NCI-H526 (cell line): Measurements from ENCODE around the gene PADI2.

Source experiments
- DNase-seq, 2 experiments: peaks; one replicate each; lab custom pipeline; 2025; lab: John Stamatoyannopoulos, UW

The PADI2 gene

DNA sequence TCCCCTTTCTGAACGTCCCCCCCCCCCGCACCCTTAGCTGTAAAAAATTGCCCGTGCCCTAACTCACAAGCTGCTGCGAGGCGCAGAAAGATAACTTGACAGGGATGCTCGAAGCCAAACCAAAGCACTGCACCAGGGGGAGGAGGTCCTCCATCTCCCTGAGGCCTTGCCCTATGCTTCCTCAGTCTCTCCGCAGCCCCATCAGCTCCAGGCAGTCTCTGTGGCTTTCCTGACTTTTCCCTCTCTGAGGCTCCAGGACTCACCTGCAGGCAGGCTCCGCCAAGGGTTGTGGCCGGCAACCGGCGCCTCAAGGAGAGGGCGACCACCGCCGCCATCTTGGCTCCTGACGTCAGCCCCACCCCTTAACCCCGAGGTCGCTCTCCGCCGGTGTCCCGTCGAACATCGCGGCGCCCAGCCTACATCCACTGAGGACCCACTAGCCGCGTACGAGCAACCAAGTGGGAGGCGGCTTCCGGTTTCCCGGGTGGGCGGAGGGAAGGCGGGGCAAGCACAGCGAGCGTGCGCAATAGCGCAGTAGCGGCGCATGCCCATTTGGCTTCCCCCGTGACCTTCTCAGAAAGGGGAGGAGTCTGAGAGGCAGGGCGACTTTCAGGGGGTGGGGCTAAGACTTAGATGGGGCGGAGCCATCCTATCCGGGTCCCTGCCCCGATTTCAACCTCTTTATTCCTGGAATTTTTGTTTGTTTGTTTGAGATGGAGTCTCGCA, 65.4 kb downstream of the PADI2 start, which contains the start of gene SDHB:
Gene SDHB, minus strand, starts transcription at position 348 of the 726 bp plus-strand sequence. Its CDS starts 13 bp downstream, at position 335.
- DNase-seq: peak; percentile 92 to 99

DNA sequence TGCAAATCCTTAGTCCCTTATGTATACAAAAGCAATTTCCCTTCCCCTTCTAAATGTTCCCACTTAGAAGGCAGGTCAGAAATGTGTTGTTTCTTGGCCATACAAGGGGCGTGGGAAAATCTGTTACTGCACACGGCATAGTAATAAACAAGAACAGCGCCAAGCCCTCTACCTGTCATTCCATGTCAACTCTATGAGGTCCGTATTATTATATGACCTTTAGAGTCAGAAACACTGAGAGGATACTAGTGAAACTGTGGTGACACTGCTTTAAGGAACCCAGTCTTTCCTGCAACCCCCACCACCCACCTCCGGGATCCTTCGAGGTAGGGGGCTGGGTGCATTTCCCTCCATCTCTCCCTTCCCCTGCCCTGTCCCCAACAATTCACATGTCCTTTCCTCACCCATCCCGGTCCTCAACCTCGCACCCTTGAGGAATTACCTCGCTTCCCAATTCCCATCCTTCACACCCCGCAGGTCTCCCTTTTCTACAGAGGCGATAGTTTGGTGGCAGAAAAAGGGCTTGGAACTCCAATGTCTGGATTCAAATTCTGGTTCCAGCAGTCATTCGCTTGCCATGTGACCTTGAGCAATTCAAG, 66.1 kb downstream of the PADI2 start:
- DNase-seq: no peak

DNA sequence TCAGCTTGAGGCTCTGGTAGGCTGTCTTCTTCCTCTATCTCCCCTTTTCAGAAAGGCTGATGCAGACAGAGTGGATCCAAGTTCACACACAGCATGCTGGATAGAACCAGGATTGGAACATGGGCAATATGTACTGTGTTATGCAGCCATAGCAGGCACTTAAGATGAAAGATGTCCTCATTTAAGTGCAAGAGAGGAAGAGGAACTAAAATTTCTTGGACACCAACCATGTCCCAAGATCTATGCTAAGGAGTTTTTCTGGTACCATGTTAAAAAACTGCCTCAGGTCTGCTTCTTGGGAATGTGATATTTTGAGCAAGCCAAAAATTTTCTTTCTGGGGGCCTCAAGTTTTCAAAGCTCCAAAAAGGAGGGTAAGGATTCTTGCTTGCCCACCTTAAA, 66.6 kb downstream of the PADI2 start:
- no peak for DNase-seq

DNA sequence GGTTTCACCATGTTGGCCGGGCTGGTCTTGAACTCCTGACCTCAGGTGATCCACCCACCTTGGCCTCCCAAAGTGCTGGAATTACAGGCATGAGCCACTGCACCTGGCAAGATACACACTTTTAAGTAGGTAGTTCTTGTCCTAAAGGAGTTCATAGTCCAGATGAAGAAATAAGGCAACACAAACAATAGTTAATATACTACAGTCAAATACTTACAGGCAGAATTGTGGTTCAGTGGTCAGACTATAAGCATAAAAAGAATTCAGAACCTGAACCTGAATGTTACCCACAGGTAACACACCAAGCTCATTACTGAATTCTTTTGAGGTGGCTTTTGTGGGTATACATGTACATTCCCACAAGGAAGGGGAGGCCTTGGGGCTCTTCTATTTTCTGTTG, 67.2 kb downstream of the PADI2 start:
- DNase-seq: no peak

DNA sequence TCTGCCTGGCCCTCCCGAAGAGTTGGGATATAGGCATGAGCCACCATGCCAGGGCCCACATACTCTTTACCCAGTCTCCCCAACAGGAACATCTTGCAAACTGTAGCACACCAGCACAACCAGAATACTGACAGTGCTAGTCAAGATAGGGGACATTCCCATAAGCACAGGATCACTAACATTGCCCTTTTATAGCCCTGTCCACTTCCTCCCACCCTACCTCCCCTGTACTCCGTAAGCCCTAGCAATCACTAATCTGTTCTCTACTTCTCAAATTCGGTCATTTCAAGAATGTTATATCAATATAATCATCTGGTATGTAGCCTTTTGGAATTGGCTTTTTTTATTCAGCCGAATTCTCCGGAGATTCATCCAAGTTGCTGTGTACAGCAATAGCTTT, 71.3 kb downstream of the PADI2 start:
- no peak for DNase-seq

DNA sequence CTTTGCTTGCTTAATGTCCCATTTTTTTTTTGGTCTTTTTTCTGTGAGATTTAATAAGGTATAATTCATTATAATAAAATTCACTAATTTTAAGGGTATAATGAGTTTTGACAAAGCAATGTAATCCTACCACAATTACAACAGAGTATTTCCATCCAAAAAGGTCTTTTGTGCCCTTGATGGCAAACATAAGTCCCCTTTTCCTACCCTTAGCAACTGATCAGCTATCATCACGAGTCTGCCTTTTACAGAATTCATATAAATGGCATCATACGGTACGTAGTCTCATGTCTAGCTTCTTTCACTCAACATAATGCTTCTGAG, 73.0 kb downstream of the PADI2 start:
- DNase-seq: no peak

DNA sequence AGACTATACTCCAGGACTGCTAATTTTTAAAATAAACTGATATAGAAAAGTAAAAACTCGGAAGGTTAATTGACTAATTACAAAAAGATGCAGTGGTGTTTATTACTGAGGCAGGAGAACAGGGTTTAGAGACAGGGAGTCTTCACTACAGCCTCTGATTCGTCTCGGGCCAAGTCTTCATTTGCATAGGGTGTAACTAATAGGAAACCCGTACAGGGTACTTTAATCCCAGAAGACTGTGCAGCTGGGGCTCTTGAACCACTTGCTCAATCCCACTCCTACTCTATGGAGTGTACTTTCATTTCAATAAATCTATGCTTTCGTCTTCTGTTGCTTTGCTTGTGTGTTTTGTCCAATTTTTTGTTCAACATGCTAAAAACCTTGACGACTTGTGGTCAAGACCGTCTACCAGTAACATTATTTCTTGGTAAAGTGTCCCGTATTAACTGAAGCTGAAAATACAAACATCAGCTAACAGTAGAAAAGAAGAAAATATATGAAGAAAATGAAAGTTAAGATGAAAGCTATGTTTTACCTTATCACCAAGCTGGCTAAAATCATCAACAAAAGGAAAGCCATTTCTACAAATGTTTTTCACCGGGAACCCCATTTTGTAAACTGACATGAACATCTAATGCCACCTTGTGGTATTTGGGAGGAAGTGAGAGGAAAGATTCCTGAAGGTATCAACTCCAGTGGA, 73.5 kb downstream of the PADI2 start:
- DNase-seq: peak; percentile 32 to 76

DNA sequence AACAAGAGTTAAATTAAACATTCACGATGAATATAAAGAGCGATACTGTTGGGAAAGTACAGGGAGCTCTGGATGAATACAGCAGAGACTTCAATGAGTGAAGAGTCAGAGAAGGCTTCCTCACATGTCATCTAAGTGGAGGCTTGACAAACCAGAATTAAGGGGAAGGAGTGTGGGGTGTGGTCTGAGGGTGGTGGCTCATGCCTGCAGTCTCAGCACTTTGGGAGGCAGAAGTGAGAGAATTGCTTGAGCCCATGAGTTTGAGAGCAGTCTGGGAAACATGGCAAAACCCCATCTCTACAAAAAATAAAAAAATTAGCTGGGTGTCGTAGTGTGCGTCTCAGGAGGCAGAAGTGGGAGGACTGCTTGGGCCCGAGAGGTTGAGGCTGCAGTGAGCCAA, 74.1 kb downstream of the PADI2 start:
- DNase-seq: no peak

DNA sequence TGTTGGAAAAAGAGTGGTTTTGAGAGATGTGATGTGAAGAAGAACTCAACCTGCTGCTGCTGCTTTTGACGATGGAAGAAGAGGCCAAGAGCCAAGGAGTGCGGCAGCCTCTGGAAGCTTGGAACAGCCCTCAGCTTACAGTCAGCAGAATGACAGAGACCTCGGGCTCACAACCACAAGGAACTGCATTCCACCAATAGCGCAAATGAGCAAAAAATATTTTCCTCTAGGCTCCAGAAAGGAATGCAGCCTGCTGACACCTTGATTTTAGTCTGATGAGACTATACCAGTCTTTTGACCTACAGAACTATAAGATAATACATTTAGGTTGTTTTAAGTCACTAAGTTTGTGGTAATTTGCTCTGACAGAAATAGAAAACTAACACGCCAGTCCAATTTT, 75.6 kb downstream of the PADI2 start:
- DNase-seq: no peak

DNA sequence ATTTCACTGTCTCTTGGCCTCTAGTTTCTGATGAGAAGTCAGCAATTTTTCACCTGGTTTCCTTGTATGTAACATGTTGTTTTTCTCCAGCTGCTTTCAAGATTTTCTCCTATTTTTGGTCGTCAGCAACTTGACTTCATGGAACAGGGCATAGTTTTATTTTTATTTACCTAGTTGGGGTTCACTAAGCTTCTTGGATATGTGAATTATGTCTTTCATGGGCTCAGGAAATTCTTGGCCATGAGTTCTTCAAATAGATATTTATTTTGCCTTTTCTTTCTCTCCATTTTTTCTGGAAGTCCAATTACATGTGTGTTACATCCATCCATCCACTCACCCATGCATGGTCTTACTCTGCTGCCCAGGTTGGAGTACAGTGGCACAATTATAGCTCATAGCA, 79.1 kb downstream of the PADI2 start:
- no peak for DNase-seq

DNA sequence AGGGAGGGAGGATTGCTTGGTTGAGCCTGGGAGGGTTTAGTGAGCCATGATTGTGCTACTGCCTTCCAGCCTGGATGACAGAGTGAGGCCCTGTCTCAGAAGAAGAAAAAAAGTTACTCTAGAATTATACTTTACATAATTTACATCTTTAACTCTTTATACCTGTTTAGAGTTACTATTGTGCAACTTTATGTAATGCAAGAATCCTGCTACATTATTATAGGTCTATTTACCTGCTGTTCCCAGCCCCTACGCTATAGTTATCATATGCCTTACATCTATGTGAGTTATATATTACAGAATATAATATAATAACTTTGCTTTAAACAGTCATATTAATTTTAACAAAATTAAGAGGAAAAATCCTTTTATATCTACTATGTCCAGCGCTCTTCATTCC, 79.7 kb downstream of the PADI2 start:
- no peak for DNase-seq

DNA sequence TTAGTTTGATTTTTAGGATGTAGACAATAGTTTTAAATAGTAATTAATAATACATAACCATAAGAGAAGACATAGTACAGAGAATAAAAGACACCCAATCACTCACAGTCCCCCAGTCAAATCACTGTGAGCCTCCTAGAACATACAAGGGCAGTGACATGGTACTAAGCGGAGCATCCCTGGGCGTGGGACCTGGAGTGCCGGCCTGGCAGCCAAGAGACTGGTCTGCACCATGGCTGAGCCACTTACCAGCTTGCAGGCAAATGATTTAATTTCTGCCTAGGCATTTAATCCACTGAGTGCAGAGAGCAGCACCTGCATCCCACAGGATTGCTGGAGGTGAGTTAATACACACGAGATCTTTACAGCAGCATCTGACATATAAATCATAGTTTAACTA, 85.8 kb downstream of the PADI2 start:
- DNase-seq: no peak

DNA sequence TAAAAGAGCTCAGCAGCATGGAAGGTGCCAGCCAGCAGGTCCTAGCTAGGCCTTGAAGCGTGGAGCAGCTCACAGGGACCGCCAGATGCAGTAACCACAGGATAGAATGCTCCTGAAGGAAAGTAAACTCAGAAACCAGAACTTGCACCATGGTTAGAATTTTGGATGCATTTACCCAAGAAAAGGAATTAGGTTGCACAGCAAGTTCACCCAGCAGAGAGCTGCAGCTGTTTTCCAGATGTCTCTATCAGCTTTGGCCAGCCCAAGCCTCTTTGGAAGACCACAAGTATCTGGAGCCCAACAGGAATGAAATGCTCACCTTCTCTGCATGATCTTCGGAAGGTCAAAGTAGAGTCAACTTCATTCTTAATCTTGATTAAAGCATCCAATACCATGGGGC, 86.5 kb downstream of the PADI2 start:
- no peak for DNase-seq

DNA sequence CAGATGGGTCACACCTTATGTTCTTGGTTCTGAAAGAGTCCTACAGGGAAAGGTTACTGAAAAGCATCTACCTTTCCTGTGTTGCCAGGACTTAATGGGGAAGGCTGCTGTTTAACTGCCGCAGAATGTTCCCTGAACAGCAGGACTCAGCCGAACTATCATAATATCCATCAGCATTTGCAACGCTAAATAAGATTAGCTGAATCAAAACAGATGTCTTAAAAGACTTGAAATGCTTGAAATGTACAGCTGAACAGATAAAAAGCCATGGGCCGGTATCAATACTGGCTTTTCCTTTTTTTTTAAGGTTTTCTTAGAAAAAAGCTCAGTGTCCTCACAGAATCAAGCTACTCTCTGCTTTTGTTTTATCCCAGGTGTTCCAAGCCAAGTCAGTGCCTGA, 87.8 kb downstream of the PADI2 start:
- no peak for DNase-seq

DNA sequence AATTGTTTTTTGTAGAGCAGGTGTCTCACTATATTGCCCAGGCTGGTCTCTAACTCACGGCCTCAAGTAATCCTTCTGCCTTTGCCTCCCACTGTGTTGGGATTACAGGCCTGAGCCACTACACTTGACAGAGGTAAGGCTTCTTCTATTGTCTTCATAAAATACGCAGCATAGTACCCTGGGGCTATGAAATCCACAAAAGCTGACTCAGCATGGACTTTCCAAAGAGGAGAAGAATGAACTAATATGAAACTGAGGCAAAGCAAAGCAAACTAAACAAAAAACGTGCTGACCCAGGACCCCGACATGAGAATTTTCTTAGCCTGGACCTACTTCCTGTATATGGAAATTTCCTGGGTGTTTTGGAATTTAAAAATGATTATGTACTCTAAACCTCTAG, 89.0 kb downstream of the PADI2 start:
- DNase-seq: no peak

DNA sequence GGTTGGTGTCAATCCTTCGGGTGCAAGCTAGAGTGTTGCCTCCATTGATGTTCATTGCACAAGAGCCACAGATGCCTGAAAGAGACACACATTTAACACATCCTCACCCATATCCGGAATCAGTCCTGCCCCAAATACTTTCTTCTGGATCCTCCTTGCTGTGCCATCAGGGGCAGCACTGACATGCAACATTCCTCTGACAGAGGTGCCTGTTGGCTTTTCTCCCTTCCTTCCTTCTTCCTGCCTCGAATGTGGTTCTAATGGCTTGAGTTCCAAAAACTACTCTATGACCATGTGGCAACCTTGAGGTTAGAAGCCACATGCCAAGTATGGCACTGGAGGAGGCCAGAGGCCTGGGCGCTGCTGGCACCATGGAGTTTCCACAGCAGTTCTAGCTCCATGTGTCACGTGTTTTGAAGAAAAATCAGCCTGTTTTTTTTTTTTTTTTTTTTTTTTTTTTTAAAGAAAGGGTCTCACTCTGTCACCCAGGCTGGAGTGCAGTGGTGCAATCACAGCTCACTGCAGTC, 90.5 kb downstream of the PADI2 start:
- DNase-seq: no peak

DNA sequence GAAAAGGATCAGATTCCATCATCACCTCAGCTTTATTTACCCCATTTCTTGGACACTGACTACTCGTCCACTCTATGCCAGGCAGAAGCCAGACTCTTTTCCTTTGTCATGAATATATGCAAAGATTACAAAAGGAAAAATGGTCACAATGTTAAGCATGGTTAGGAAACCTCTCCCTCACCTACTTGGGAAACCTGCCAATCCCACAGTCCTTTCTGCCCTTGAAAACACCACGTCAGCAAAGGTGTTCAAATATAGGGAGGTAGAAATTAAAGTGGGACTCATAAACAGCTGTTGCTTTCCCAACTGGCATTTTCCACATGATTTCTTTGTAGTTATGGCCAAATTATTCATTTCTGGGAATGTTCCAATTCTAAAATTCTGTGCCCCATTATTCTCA, 91.4 kb downstream of the PADI2 start:
- DNase-seq: no peak

DNA sequence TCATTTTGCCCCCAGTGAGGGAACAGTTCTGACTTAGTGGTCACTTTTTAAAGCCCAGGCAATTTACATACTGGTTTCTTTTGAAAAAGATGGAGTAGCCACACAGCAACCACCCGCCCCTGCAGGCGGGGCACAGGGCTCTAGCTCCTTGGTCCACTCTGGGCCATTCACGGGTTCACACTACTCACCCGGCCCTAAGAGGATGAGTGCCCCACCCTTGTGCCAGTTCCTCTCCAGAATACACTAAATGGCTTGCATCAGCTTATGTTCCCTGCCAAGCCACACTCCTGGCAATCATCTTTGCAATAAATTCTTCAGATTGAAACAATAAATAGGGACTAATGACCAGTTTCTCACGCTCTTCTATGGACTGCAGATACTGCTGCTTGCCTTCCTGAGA, 91.8 kb downstream of the PADI2 start:
- no peak for DNase-seq

DNA sequence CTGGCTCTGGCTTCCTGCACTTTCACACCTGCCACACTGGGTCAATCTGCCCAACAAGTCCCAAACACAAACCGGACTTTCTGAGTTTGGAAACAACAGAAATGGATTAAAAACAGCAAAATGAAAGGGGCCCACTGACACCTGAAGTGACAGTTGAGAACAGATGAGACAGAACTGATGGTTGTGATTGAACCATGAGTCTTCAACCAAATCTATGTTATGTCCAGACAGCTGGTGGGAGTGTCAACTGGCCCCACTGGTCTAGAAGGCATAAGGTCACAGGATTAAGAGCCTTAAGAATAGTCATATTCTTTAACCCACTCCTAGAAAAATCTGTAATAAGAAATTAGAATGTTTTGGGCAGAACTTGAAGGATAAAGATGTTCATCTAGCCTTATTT, 94.5 kb downstream of the PADI2 start:
- DNase-seq: no peak

DNA sequence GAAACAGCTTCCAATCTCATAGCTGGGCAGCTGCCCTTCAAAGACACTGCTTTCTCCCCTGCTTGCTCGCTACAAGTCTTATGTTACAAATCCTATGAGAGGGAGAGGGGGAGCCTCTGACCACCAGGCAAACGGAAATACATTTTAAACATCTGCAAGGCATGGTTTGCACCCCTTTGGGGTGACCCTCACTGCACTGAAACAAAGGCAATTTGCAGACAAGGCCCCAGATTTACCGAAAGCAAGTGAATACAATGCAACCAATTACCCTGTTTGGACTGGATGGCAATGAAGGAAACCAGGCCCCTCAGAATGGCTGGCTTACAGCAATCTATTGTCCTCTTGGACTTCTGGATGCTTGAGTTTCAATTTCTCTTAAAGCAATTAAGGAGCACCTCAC, 95.7 kb downstream of the PADI2 start:
- DNase-seq: no peak

DNA sequence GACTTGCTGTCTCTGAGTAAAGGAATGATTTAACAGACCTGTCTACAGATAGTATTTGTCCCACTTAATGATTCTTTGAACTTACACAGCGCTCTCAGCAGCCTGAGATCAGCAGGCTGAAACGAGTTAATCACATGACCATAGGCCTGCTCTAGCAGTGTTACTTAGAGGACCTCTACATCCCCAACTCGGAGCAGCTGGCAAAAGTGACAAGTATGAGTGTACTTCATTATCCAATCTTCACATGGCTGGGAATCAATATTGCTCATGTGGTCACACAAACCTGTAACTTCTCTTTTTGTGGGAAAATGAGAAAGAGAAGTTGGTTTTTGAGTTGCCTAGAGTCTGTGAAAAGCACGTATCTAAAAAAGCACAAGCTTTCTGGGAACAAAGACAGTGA, 96.1 kb downstream of the PADI2 start:
- DNase-seq: no peak

DNA sequence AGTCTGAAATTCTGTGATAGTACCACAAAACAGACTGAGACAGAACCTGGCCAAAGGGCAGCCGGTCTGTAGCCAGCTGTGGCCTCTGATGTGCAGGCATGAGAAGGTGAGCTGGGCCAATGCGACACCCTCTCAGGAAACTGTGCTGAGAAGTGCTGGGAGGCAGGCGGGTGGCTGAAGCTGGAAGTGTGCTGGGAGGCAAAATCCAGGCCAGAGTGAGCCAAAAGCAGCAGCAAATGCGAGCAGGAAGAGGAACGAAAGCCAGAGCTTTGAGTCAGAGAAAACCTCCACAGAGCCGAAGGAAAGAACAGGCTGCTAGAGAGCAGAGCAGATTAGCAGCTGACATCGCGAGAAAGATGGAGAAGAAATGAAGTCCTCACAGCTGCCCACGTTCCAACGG, 97.4 kb downstream of the PADI2 start:
- no peak for DNase-seq

DNA sequence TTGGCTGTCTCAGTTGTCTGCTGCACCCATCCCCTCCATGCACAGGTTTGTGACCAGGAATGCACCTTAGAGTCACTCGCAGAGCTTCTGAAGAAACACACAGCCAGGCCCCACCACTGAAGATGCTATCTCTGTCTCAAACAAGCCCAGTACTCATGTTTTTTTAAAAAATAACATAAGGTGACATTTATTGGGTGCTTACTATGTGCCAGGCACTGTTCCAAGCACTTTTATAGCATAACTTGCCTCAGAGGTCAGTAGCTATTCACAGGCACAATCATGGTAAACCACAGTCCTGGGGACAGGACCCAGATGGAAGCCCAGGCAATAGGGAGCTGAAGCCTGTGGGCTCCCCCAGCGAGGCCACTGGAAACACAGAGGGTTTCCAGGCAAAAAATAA, 98.7 kb downstream of the PADI2 start:
- no peak for DNase-seq
